ENCODE results near the gene PBX2.

DNA sequence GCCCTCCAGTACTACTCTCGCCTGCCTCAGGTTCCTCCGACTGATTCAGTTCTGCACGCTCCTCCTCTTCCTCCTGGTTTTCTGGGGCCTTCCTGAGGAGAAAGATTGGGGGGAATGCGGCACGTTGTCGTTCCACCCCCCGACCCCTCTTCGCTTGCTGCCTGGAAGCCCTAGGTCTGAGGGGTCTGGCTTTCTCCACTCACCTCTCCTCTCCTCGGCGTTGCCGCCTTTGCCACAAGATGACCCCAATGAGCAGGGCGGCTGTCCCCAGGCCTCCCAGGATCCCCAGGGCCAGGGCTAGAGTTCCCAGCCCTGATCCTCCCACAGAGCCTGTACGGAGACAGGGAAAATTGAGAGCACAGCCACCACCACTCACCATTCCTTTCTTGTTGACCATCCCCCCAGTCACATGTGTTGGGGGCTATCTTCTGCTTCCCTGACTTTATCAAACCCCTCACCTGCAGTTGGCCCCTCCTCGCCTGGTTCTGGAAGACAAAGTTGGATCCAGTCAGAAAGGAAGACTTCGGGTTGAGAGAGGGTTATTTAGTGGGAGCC is 8.8 kb downstream of the PBX2 start:
- TF ChIP-seq, protein P1, sequence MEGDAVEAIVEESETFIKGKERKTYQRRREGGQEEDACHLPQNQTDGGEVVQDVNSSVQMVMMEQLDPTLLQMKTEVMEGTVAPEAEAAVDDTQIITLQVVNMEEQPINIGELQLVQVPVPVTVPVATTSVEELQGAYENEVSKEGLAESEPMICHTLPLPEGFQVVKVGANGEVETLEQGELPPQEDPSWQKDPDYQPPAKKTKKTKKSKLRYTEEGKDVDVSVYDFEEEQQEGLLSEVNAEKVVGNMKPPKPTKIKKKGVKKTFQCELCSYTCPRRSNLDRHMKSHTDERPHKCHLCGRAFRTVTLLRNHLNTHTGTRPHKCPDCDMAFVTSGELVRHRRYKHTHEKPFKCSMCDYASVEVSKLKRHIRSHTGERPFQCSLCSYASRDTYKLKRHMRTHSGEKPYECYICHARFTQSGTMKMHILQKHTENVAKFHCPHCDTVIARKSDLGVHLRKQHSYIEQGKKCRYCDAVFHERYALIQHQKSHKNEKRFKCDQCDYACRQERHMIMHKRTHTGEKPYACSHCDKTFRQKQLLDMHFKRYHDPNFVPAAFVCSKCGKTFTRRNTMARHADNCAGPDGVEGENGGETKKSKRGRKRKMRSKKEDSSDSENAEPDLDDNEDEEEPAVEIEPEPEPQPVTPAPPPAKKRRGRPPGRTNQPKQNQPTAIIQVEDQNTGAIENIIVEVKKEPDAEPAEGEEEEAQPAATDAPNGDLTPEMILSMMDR (IDR thresholded peaks at IDR 0.05; ENCODE audit: low read length): no peak
- TF ChIP-seq EZH2 (IDR thresholded peaks at IDR 0.05; ENCODE audit: borderline replicate concordance, low read length): no peak

All from OCI-LY1 (cell line).